ENCODE data around the gene COA5. TPM values are rescaled to one million over a fixed set of nuclear protein-coding genes. Genes with fewer than 3 reads are reported as not detected.

COA5 gene
- polyA plus RNA-seq, 1 of the 3 experiments (the other 2 are of a cell fraction) = 40.3 TPM

DNA sequence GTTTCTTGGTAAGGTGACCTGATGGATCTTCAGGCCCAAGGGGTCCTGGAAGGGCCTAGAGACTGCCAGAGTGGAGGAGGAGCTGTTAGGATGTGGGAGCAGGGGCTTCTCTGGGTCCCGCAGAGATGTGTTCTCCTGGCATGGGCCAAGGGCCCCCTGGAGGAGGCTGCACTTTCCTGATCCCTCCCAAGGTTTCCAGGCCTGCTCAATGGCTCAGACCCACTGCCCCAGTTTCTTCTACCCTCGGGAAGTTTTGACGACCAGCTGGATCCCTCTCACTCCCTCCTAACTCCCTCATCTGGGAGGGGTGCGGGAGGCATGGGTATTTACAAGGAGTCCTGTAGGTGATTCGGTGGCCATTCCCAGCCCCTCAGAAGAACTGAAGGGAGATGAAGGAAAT is 36.1 kb downstream of the COA5 start:
- no peaks in the 10 kb centered on the region for H3K9me2 ChIP-seq
- no peaks in the 10 kb centered on the region for H3K79me2 ChIP-seq (ENCODE audit: insufficient read depth)
- no peak for TF ChIP-seq MAX (IDR thresholded peaks at IDR 0.05; ENCODE audit: low read depth)
- no peak for TF ChIP-seq GATA2 (CRISPR knock-in tag; IDR thresholded peaks at IDR 0.05)
- TF ChIP-seq RXRA (IDR thresholded peaks at IDR 0.05; ENCODE audit: borderline replicate concordance, low read depth) = no peak
- TF ChIP-seq REST (IDR thresholded peaks at IDR 0.05; ENCODE audit: low read depth, low read length) = no peak
- TF ChIP-seq EP300 (IDR thresholded peaks at IDR 0.05; ENCODE audit: borderline replicate concordance in 1 of 2, low read depth in 1 of 2, low read length in 1 of 2) = no peak
- TF ChIP-seq FOXM1 (IDR thresholded peaks at IDR 0.05; ENCODE audit: low read depth) = no peak
- no peak for TF ChIP-seq FOXJ3 (CRISPR knock-in tag; IDR thresholded peaks at IDR 0.05)
- no peak for TF ChIP-seq GABPA (IDR thresholded peaks at IDR 0.05; ENCODE audit: low read depth)
- no peak for TF ChIP-seq FOSL2 (IDR thresholded peaks at IDR 0.05; ENCODE audit: borderline replicate concordance, low read depth)
- TF ChIP-seq SIN3A (IDR thresholded peaks at IDR 0.05; ENCODE audit: borderline replicate concordance, low read depth, low read length) = no peak
- TF ChIP-seq RFX5 (IDR thresholded peaks at IDR 0.05; ENCODE audit: low read length) = no peak
- no peak for TF ChIP-seq ZBTB33 (IDR thresholded peaks at IDR 0.05; ENCODE audit: borderline replicate concordance, low read depth)
- no peak overlapping the region for H3K4me2 ChIP-seq
- H3K4me3 ChIP-seq (ENCODE audit: low read depth in 2 of 2, low read length in 1 of 2) = no peak overlapping the region
- ChIA-PET CTCF (no interaction called here), POLR2A (no interaction called here)
- H3K9ac ChIP-seq = no peak overlapping the region
- peaks cover 0 to 29% of the 10 kb centered on the region in 2 experiments for H3K36me3 ChIP-seq (replicated peaks in 1 of 2; ENCODE audit: control insufficient read depth in 1 of 2, insufficient read depth in 2 of 2, low read length in 1 of 2)
- H3K27ac ChIP-seq (ENCODE audit: low read depth in 2 of 2, low read length in 1 of 2) = no peak overlapping the region
- 68% methylated on average over 4 of the region's 5 CpGs for WGBS (ENCODE audit: low lambda C conversion rate)
- no peaks in the 10 kb centered on the region for H3K9me3 ChIP-seq
- H2AFZ ChIP-seq (ENCODE audit: low read depth) = no peak overlapping the region
- DNase-seq = no peak
- H3K27me3 ChIP-seq (ENCODE audit: insufficient read depth) = no peaks in the 10 kb centered on the region
- H3K4me1 ChIP-seq (ENCODE audit: control insufficient read depth in 1 of 2, insufficient read depth in 2 of 2, low read depth in 1 of 2, low read length in 1 of 2) = peaks cover 0 to 2% of the 10 kb centered on the region in 2 experiments; a peak in 1 of 4 replicates
- H3F3A ChIP-seq (replicated peaks; ENCODE audit: insufficient read depth) = no peaks in the 10 kb centered on the region
- H4K20me1 ChIP-seq (ENCODE audit: insufficient read depth) = no peaks in the 10 kb centered on the region
